Bronchial epithelial cell (primary cell): Measurements from ENCODE around the gene OR2T6. TPM values are rescaled to one million over a fixed set of nuclear protein-coding genes. Genes with fewer than 3 reads are reported as not detected.
"Not testable (repeated sequence)": the region's sequence is repeated elsewhere in the genome, so short reads cannot be mapped to it uniquely, and the experiment has no call there.

Source experiments
- DNase-seq: peaks from one replicate; pipeline ENCODE4 v3.0.0-alpha.2; 2010; ENCODE audit warnings: low read depth
- FAIRE-seq: peaks from 2 replicates; lab custom pipeline; 2011; peaks lifted over from hg19 to GRCh38; lab: Jason Lieb, UNC
- H3K27me3 ChIP-seq: 2 replicates; pipeline ENCODE4 v1.5.1; 2011; ENCODE audit warnings: low read length; ENCODE audit not compliant: control insufficient read depth, insufficient read depth
- H3K36me3 ChIP-seq: 2 replicates; pipeline ENCODE4 v1.5.1; 2011; ENCODE audit warnings: low read length; ENCODE audit not compliant: control insufficient read depth, insufficient read depth
- H3K4me3 ChIP-seq: 2 replicates; pipeline ENCODE4 v1.5.1; 2011; ENCODE audit warnings: mild to moderate bottlenecking, low read depth, low read length, control low read depth
- CTCF ChIP-seq: IDR thresholded peaks from 2 replicates; pipeline ENCODE4 v1.5.1; 2011; ENCODE audit warnings: mild to moderate bottlenecking, moderate library complexity, low read length, control low read depth, inconsistent platforms; ENCODE audit not compliant: insufficient read depth, severe bottlenecking
- total RNA-seq: library from RNA; depleted of rRNA; stranded (reverse); fragments of >200 nt; gene quantifications from 2 replicates; pipeline ENCODE4 v1.2.1, GENCODE V29; 2014

The OR2T6 gene
- total RNA-seq, 1 donor from 2014 or later, result not detected

- FAIRE-seq, result no peak
- no peak for TF ChIP-seq CTCF
- H3K27me3 ChIP-seq, result no peaks in the 10 kb centered on the region
Observed at GRCh38 chr1:248417854-248418253, 42.3 kb downstream of the OR2T6 start.

GRCh38 chr1:248421384-248421783 lies 45.8 kb downstream of the OR2T6 start:
- FAIRE-seq, result no peak
- H3K27me3 ChIP-seq, result no peaks in the 10 kb centered on the region
- no peak for DNase-seq
- H3K36me3 ChIP-seq, result no peaks in the 10 kb centered on the region
- H3K4me3 ChIP-seq, result no peak overlapping the region
- TF ChIP-seq CTCF, result no peak

More at GRCh38 chr1:248417854-248418253, 42.3 kb downstream of the OR2T6 start:
- no peak for DNase-seq
- Histone ChIP-seq H3K4me3 (no peak overlapping the region), H3K36me3 (no peaks in the 10 kb centered on the region)

DNA sequence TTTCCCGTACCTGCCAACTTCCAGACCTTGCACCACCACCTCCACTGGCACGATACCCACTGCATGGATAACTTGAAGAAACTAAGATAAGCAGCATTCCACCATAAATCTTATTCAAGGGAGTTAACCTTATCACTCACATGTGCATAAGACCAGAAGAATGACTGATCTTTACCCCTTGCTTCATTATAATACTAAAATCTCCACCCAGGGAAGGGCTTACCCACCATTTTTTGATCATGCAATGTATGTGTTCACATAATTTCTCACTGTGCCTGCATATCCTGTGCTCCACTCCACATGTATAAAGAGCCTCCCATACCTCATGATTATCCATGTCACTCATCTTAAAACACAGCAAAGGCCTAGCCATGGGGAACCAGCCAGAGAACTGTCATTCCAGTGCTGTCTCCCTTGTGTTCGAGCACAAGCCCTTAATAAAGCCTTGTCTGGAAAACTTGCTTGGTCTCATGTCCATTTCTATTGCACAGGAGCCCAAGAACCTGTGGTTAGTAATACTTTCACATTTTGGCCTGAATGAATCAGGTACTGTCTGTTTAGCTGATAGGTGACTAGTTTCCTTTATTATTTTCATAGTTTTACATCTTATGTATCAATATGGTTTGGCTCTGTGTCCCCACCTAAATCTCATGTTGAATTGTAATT lies 52.1 kb downstream of the OR2T6 start:
- not testable (repeated sequence) for H3K27me3 ChIP-seq, H3K4me3 ChIP-seq, H3K36me3 ChIP-seq, DNase-seq
- peak; percentile 23 for FAIRE-seq

GRCh38 chr1:248428192-248428533 lies 52.6 kb downstream of the OR2T6 start:
- H3K36me3 ChIP-seq, H3K27me3 ChIP-seq, H3K4me3 ChIP-seq, DNase-seq, FAIRE-seq: not testable (repeated sequence)

- not testable (repeated sequence) for DNase-seq, H3K36me3 ChIP-seq, FAIRE-seq
Observed at GRCh38 chr1:248431683-248432082, 56.1 kb downstream of the OR2T6 start.

GRCh38 chr1:248432201-248432600 lies 56.7 kb downstream of the OR2T6 start:
- not testable (repeated sequence) for H3K27me3 ChIP-seq, H3K36me3 ChIP-seq, DNase-seq, FAIRE-seq, H3K4me3 ChIP-seq

More at GRCh38 chr1:248431683-248432082, 56.1 kb downstream of the OR2T6 start:
- H3K27me3 ChIP-seq, H3K4me3 ChIP-seq: not testable (repeated sequence)

- H3K27me3 ChIP-seq, H3K4me3 ChIP-seq, DNase-seq, H3K36me3 ChIP-seq: not testable (repeated sequence)
- peak; percentile 55 for FAIRE-seq
Observed at GRCh38 chr1:248433811-248434415, 58.4 kb downstream of the OR2T6 start.

GRCh38 chr1:248434913-248435312 lies 59.4 kb downstream of the OR2T6 start:
- not testable (repeated sequence) for H3K4me3 ChIP-seq, H3K27me3 ChIP-seq, DNase-seq, H3K36me3 ChIP-seq, FAIRE-seq

DNA sequence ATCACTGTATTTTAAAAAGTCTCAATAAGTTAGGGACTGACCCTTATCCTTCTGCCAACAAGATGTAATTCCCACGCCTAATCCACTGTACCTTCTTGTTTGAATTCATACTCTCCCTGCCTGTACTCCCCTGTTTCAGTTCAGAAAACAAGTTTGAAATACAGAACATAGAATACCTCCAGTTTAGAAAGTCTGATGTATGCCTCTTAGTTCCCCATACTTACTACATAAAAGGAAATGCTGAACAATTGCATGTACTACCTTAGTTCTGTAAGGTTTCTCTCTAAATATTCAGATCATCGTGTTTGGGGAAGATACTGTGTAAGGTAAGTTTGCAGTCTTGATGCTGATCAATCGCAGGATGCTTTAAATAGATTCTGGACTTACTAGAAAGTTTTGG lies 60.8 kb downstream of the OR2T6 start:
- peak; percentile 18 for FAIRE-seq
- H3K27me3 ChIP-seq, H3K36me3 ChIP-seq, DNase-seq, H3K4me3 ChIP-seq: not testable (repeated sequence)

GRCh38 chr1:248438668-248439067 lies 63.1 kb downstream of the OR2T6 start:
- H3K4me3 ChIP-seq, H3K27me3 ChIP-seq, FAIRE-seq: not testable (repeated sequence)

DNA sequence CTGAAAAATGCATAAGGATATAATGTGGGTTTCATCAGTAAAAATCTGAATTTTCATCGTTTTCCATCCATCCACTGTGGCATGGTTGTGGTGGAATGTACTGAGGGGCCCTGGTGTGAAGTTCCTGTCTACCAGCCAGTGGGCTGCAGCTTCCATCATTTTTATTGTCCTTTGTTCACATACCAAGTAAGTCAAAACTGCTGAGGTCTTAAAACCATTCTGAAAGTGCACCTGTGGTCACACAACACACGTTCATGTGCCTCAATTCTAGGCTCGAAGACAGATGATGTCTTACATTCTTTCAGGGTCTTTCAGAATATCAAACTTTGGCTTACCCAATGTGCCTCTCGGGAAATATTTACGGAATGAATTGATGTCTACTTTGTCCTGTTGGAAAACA lies 63.7 kb downstream of the OR2T6 start:
- DNase-seq, FAIRE-seq: not testable (repeated sequence)

More at GRCh38 chr1:248438668-248439067, 63.1 kb downstream of the OR2T6 start:
- DNase-seq, H3K36me3 ChIP-seq: not testable (repeated sequence)

More for the DNA sequence above, 63.7 kb downstream of the OR2T6 start:
- H3K27me3 ChIP-seq, H3K36me3 ChIP-seq, H3K4me3 ChIP-seq: not testable (repeated sequence)
